Measurements from ENCODE around the gene MFAP3. TPM values are rescaled to one million over a fixed set of nuclear protein-coding genes. Genes with fewer than 3 reads are reported as not detected.

MFAP3 gene
- total and polyA plus RNA-seq, 4 donors: 26.2 to 154 (median 49.8) TPM

DNA sequence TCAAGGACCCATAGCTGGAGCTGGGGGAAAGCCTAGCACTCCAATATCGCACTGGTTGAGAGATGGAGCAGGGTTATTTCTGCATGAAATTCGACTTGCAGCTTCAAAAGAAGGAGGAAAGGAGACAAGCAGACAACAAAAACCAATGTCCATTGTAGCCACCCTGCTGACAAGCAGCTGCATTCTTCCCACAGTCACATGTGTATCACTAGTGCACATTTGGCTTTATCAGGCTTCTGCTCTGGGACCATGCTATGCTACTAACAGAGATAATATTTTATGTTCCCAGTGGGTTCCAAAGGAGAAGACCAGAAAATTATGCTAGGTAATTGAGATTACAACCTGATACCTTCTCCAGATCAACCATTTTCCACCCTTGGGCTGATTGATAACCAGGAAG is 59.7 kb downstream of the MFAP3 start:
- Histone ChIP-seq H3K36me3 (ENCODE audit: control insufficient read depth, insufficient read depth, low read length) (no peaks in the 10 kb centered on the region), H3K4me3 (ENCODE audit: low read depth, low read length) (no peak overlapping the region), H3K9me3 (ENCODE audit: control insufficient read depth, insufficient read depth, low read length) (no peaks in the 10 kb centered on the region), H3K27ac (ENCODE audit: low read depth, low read length) (no peak overlapping the region), H3K4me1 (ENCODE audit: control insufficient read depth, insufficient read depth, low read length) (no peaks in the 10 kb centered on the region), H3K27me3 (ENCODE audit: control insufficient read depth, insufficient read depth, low read length) (no peaks in the 10 kb centered on the region)
- no peak for DNase-seq (ENCODE audit: low read depth in 4 of 6, low spot score in 6 of 6)
- WGBS (ENCODE audit: insufficient coverage): 81% methylated on average over 2 of the region's 2 CpGs

DNA sequence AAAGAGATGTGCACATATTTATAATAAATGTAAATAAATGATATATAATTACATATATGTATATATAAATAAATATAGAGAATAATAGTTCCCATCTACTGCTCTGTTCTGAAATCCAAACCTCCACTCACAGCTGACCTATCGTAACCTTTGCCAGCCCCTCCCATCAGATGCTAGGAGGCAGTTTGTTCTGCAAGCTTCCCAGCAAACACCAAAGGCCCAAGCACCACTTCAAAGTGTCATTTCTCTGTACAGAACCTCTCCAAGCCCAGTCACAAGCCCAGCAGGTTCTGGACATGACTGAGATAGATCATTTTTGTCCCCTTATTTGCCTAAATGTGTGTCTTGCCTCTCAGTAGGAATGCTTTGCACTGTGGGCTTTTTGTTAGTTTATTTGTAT is 62.4 kb downstream of the MFAP3 start:
- DNase-seq (ENCODE audit: low read depth in 4 of 6, low spot score in 6 of 6): no peak
- Histone ChIP-seq H3K9me3 (ENCODE audit: control insufficient read depth, insufficient read depth, low read length) (no peaks in the 10 kb centered on the region), H3K27ac (ENCODE audit: low read depth, low read length) (no peak overlapping the region), H3K4me3 (ENCODE audit: low read depth, low read length) (no peak overlapping the region), H3K27me3 (ENCODE audit: control insufficient read depth, insufficient read depth, low read length) (no peaks in the 10 kb centered on the region), H3K36me3 (ENCODE audit: control insufficient read depth, insufficient read depth, low read length) (no peaks in the 10 kb centered on the region), H3K4me1 (ENCODE audit: control insufficient read depth, insufficient read depth, low read length) (no peaks in the 10 kb centered on the region)
- WGBS (ENCODE audit: insufficient coverage): no CpG with 5 or more reads among the region's 1 CpG

DNA sequence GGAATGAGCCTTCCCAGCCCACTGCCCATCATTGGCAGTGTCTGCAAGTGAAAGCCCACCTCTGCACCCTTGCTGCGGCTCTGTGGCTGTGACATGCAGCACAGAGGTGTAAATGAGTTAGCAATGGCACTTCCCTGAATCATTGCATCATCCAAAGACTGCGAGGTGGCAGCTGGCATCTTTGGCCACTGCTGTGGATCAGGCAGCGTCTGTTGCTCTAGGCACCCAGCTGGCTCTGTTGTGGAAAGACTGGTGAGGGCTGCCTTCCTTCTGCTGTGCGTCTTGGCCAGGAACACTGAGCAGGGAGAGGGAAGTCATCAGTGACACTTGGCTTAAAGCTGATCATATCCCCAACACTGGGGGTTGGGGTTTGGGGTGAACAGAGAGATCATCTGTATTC is 64.5 kb downstream of the MFAP3 start:
- no peak overlapping the region for H3K4me3 ChIP-seq (ENCODE audit: low read depth, low read length)
- no peak overlapping the region for H3K27ac ChIP-seq (ENCODE audit: low read depth, low read length)
- WGBS (ENCODE audit: insufficient coverage): 43% methylated on average over 3 of the region's 4 CpGs
- peaks cover 6% of the 10 kb centered on the region for H3K4me1 ChIP-seq (ENCODE audit: control insufficient read depth, insufficient read depth, low read length)
- H3K9me3 ChIP-seq (ENCODE audit: control insufficient read depth, insufficient read depth, low read length): no peaks in the 10 kb centered on the region
- DNase-seq (ENCODE audit: low read depth in 4 of 6, low spot score in 6 of 6): peak in 1 of 6 donors; percentile 86
- H3K36me3 ChIP-seq (ENCODE audit: control insufficient read depth, insufficient read depth, low read length): no peaks in the 10 kb centered on the region
- no peaks in the 10 kb centered on the region for H3K27me3 ChIP-seq (ENCODE audit: control insufficient read depth, insufficient read depth, low read length)

Other genes starting within 250 kb of the MFAP3 start
- 10 to 100 TPM; 33.9 to 54.3 TPM for gene FAM114A2, start 57 bp upstream of the MFAP3 start, total RNA-seq
- 10 to 100 TPM; 16.4 to 20.2 TPM for gene FAM114A2, start 57 bp upstream of the MFAP3 start, polyA plus RNA-seq (ENCODE audit: insufficient read length in 2 of 2)
- 10 to 100 TPM; 17.2 to 31.2 TPM for gene GALNT10, start 151.8 kb downstream of the MFAP3 start, total RNA-seq
- 10 to 100 TPM; 21.6 to 23.4 TPM for gene GALNT10, start 151.8 kb downstream of the MFAP3 start, polyA plus RNA-seq (ENCODE audit: insufficient read length in 2 of 2)

Measured in spinal cord (tissue), 10 donors.